Activated T-cell treated with anti-CD3 and anti-CD28 coated beads, Interleukin-2, amount 50 U/mL, for 72 hours (primary cell): ENCODE data around the gene S100A1. TPM values are rescaled to one million over a fixed set of nuclear protein-coding genes. Genes with fewer than 3 reads are reported as not detected.

Experiments used
- ATAC-seq, 2 donors: fragments of 150-1000 bp; cut with Tn5 transposase; replicated peaks in 1 of 2; 2 replicates each; pipeline ENCODE4 v1.10.0; 2021; ENCODE audit warnings: moderate library complexity in 2 of 2, mild to moderate bottlenecking in 1 of 2
- DNase-seq, 2 donors: peaks; one replicate each; pipeline ENCODE4 v3.0.0; 2021 to 2022; ENCODE audit warnings: mixed read lengths in 1 of 2
- H3K27ac Mint-ChIP-seq: one replicate; pipeline ENCODE4 v1.8.0; 2022; ENCODE audit warnings: mild to moderate bottlenecking, moderate library complexity, mixed read lengths
- H3K27me3 Mint-ChIP-seq: one replicate; pipeline ENCODE4 v1.8.0; 2022; ENCODE audit warnings: low read depth, mixed read lengths
- H3K36me3 Mint-ChIP-seq, 2 donors: one replicate each; pipeline ENCODE4 v1.8.0; 2022; ENCODE audit warnings: mixed read lengths in 2 of 2, mild to moderate bottlenecking in 1 of 2; ENCODE audit not compliant: insufficient read depth in 2 of 2
- H3K4me1 Mint-ChIP-seq: one replicate; pipeline ENCODE4 v1.8.0; 2022; ENCODE audit warnings: low read depth, mixed read lengths
- H3K4me3 Mint-ChIP-seq, 2 donors: one replicate each; pipeline ENCODE4 v1.8.0; 2022; ENCODE audit warnings: mild to moderate bottlenecking in 2 of 2, mixed read lengths in 2 of 2, moderate library complexity in 2 of 2
- H3K9me3 Mint-ChIP-seq, 2 donors: one replicate each; pipeline ENCODE4 v1.8.0; 2022; ENCODE audit warnings: mixed read lengths in 2 of 2
- total RNA-seq, 2 donors: library from RNA; stranded (reverse); gene quantifications; one replicate each; pipeline ENCODE4 v1.2.3, GENCODE V29; 2022

The S100A1 gene
- total RNA-seq, 2 donors from 2014 or later: not detected

DNA sequence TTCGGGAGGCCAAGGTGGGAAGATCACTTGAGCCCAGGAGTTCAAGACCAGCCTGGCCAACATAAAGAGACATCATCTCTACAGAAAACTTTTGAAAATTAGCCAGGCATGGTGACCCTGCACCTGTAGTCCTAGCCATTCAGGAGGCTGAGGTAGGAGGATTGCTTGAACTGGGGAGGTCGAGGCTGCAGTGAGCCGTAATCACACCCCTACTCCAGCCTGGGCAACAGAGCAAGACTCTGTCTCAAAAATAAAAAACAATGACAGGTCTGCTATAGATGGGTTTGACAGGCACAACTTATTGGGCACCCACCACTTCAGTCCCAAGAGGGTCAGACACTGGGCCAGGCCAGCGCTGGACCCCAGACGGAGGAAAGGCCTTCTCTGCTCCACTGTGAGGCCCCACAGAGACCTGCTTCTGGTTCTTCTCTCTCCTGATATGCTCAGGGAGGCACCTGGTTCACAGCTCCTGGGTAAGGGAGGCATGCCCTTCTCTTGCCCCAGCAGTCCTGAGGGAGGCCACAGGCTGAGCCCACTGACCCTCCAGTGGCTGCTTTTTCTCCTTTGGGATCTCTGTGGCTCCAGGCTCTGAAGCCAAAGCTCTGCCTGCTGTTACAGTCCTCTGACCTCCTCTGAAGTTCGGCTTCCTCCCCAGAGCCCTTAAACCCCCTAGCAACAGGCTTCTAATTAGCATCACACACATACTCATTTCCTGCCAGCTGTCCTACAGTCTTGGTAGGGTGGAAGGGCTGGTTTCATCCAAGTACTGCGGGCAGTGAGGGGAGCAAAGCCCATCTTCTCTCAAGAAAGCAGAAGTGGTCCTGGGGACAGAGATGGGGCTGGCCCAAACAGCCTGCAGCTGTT lies 29.7 kb upstream of the S100A1 start:
- peak overlapping the region; percentile 20 to 41 for H3K4me3 Mint-ChIP-seq
- no peaks in the 10 kb centered on the region for H3K36me3 Mint-ChIP-seq
- H3K9me3 Mint-ChIP-seq: no peaks in the 10 kb centered on the region
- DNase-seq: peak; percentile 14 to 32
- peaks cover 24% of the 10 kb centered on the region for H3K4me1 Mint-ChIP-seq
- H3K27me3 Mint-ChIP-seq: no peaks in the 10 kb centered on the region
- H3K27ac Mint-ChIP-seq: peak overlapping the region; percentile 23
- ATAC-seq: peak; percentile 67 to 74

DNA sequence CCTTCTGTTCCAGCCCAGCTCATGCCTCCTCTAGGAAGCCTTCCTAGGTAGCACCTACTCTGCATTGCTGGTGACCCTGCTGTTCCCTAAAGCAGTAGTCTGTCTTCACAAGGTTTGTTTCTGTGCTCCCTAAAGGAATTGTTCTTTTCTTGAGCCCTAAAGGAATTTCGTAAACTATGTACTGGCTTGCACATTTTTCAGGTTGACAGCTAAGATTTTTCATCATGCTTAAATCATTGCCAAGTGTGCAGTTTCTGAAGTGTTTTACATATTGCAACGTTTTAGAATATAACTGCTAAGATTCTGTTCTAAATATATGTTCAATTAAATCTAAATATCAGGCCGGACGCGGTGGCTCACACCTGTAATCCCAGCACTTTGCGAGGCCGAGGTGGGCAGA lies 28.4 kb upstream of the S100A1 start:
- Mint-ChIP-seq H3K27me3 (no peaks in the 10 kb centered on the region), H3K27ac (no peak overlapping the region), H3K4me1 (peaks cover 24% of the 10 kb centered on the region), H3K4me3 (no peak overlapping the region), H3K36me3 (no peaks in the 10 kb centered on the region), H3K9me3 (no peaks in the 10 kb centered on the region)
- DNase-seq (no peak), ATAC-seq (no peak)

DNA sequence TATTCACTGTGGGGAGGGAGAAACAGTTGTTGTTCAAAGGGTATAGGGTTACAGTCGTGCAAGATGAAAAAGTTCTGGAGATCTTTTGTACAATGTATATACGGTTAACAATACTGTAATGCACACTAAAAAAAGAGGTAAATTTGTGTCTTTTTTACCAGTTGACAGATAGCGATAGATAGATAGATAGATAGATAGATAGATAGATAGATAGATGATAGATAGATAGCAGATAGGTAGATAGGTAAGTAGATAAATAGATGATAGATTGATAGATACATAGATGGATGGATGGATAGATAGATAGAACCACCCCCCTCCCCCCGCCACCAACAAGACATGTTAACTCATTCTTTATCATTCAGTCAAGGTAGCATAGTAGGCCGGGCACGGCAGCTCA lies 25.5 kb upstream of the S100A1 start:
- H3K27ac Mint-ChIP-seq: no peak overlapping the region
- no peaks in the 10 kb centered on the region for H3K27me3 Mint-ChIP-seq
- DNase-seq: no peak
- no peak overlapping the region for H3K4me3 Mint-ChIP-seq
- H3K36me3 Mint-ChIP-seq: no peaks in the 10 kb centered on the region
- H3K9me3 Mint-ChIP-seq: no peaks in the 10 kb centered on the region
- ATAC-seq: no peak
- H3K4me1 Mint-ChIP-seq: peaks cover 13% of the 10 kb centered on the region

DNA sequence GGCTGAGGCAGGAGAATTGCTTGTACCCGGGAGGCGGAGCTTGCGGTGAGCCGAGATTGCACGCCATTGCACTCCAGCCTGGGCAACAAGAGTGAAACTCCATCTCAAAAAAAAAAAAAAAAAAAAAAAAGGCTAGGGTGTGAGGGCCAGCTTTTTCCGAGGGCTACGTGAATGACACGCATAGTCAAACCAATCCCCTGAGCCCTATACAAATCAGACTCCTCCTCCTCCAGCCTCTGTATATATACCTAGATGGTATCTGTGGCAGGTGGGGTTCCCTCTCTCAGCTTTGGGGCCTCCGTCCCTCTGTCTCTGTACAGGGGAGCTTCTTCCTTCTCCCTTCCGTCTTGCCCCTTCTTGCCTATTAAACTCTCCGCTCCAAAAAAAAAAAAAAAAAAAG lies 22.0 kb upstream of the S100A1 start:
- no peaks in the 10 kb centered on the region for H3K4me1 Mint-ChIP-seq
- no peak for DNase-seq
- no peak for ATAC-seq
- no peaks in the 10 kb centered on the region for H3K9me3 Mint-ChIP-seq
- H3K27ac Mint-ChIP-seq: no peak overlapping the region
- H3K36me3 Mint-ChIP-seq: no peaks in the 10 kb centered on the region
- H3K4me3 Mint-ChIP-seq: no peak overlapping the region
- H3K27me3 Mint-ChIP-seq: no peaks in the 10 kb centered on the region

DNA sequence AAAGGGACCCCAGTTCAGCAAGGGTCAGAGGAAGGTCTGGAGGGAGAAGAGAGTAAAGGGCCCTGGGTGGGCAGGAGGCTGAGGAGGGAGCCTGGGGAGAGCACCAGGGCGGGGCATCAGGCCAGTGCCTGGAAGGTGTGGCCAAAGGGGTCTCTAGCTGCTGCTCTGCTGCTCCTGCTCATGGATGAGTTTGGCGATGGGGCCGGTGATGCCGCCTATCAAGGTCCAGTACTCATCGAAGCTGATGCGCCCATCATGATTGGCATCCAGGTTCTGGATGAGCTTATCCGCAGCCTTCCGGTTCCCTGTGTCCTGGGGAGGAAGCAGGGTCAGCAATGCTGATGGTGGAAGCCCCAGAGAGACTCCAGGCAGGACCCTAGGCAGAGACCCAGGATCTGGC lies 20.9 kb upstream of the S100A1 start:
- ATAC-seq (no peak), DNase-seq (no peak)
- no peaks in the 10 kb centered on the region for H3K27me3 Mint-ChIP-seq
- H3K4me1 Mint-ChIP-seq: no peaks in the 10 kb centered on the region
- H3K36me3 Mint-ChIP-seq: no peaks in the 10 kb centered on the region
- H3K27ac Mint-ChIP-seq: no peak overlapping the region
- no peaks in the 10 kb centered on the region for H3K9me3 Mint-ChIP-seq
- H3K4me3 Mint-ChIP-seq: no peak overlapping the region

DNA sequence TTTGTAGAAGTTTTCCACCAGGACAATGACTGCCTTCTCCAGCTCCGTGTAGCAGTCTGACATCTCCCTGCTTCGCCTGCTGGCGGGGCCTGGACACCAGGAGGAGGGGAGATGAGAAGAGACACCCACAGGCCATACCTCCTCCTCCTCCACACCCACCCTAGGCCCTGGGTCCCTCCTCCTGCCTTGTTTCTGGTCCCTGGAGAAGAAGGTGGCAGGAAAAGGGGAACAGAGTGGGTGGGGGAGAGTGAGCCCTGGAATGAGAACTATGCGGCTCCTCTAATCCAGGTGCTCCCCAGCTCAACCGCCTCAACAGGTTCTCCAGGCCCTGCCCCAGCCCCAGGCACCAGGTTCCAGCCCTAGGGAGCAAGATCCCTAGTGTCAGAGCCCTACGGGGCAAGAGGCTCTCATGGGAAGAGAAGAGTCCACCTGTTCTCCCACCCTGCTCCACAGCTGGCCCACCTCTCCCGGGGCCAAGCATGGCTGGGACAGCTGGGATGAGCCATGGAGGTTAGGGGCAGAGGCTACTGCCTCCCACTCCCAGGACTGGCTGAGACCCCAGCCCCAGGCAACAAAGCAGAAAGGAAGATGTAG lies 20.0 kb upstream of the S100A1 start:
- ATAC-seq: no peak
- H3K27ac Mint-ChIP-seq: no peak overlapping the region
- H3K27me3 Mint-ChIP-seq: no peaks in the 10 kb centered on the region
- H3K4me3 Mint-ChIP-seq: no peak overlapping the region
- no peaks in the 10 kb centered on the region for H3K36me3 Mint-ChIP-seq
- H3K4me1 Mint-ChIP-seq: no peaks in the 10 kb centered on the region
- no peak for DNase-seq
- H3K9me3 Mint-ChIP-seq: no peaks in the 10 kb centered on the region

DNA sequence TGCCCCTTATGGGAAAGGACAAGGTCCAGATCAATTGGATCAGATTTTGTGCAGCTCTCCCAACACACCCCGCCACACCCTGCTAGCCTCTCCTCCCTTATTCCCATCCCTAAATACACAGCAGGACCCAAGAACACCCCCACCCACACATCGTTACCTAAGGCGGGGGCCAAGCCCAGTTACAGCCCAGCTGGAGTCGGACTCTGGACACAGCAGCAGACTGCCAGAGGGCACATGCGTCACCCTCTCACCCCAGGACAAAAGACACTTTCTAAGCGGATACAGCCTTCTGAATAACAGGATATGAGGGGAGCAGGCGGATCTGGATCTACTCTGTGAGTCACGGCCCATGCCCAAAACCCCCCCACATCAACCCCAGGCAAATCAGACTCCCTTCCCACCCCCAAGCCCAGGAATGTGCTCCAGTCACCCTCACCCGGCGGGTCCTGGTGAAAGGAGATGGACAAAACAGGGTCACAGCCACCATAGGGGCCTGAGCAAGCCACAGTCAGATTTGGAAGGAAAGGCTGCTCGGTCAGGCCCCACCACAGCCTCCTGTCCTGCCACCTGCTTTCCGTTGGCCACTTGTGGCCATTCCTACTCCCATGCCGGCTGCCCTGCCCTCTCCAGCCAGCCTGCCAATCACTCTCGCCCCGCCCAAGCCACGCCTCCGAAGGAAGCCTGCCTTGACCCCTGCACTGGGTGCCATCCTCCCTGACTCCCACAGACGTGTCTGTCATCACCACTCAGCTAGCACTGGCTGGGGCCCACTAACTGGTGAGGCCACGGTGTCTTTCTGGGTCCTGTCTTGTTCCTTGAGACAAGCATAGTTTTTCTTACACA lies 19.3 kb upstream of the S100A1 start:
- H3K4me1 Mint-ChIP-seq: no peaks in the 10 kb centered on the region
- no peak overlapping the region for H3K4me3 Mint-ChIP-seq
- no peaks in the 10 kb centered on the region for H3K27me3 Mint-ChIP-seq
- no peak overlapping the region for H3K27ac Mint-ChIP-seq
- DNase-seq: no peak
- no peaks in the 10 kb centered on the region for H3K36me3 Mint-ChIP-seq
- ATAC-seq: no peak
- H3K9me3 Mint-ChIP-seq: no peaks in the 10 kb centered on the region

DNA sequence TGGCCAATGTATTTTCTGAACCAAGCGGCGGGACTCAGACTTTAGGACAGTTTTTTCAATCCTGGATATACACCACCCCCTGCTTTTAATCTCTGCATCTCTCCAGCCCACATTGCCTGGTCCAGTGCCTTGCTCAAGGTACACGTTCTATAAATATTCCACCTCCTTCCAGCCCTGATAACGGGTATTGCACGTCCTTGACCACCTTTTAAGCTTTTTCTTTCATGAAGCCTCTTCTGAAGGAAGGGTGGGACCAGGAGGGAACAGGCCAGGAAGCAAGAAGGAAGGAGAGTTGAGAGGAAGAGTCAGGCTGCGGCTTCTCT lies 18.7 kb upstream of the S100A1 start:
- Mint-ChIP-seq H3K4me3 (no peak overlapping the region), H3K36me3 (no peaks in the 10 kb centered on the region), H3K27me3 (no peaks in the 10 kb centered on the region), H3K27ac (no peak overlapping the region), H3K4me1 (no peaks in the 10 kb centered on the region), H3K9me3 (no peaks in the 10 kb centered on the region)
- DNase-seq (no peak), ATAC-seq (no peak)

DNA sequence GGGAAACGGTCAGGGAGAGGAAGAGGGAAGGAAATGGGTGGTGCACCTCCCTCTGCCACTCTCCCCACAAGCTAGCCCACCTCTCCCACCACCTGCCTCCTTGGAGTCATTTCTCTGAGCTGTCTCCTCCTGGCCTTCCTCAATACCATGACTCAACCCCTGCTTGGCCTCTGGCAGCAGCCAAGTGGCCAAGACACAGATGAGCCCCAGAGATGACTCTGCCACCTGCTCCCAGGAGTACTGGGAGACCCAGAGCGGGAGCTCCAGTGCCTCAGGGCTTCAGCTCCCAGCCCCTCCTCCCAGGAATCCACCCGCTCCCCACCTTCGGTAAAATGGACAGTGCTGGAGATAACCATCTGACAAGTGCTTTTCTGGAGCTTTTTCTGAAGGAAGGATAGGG lies 17.9 kb upstream of the S100A1 start:
- no peaks in the 10 kb centered on the region for H3K36me3 Mint-ChIP-seq
- H3K9me3 Mint-ChIP-seq: no peaks in the 10 kb centered on the region
- H3K27ac Mint-ChIP-seq: no peak overlapping the region
- H3K4me3 Mint-ChIP-seq: no peak overlapping the region
- no peak for DNase-seq
- no peak for ATAC-seq
- no peaks in the 10 kb centered on the region for H3K27me3 Mint-ChIP-seq
- no peaks in the 10 kb centered on the region for H3K4me1 Mint-ChIP-seq

DNA sequence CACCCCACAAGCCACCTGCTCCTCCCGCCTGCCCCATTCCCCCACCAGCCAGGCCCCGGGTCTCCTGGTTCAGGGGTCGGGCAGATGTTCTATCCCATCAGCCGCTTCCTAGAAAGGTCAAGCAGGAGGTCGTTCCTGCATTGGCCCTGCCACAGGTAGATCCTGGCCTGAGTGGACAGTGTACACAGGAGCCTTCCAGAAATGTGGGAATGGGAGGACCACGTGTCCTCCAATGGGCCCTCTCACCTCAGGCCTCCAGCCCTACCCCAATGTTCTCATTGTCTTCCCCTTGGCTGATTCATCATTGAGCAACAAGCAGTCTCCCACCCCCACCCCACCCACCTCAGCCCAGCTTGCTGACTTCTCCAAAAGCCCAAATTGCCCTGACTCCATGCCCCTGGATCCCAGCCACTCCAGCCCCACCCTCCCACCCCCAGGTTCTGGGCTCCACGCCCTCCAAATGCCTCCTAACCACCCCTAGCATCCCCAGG lies 17.4 kb upstream of the S100A1 start:
- Mint-ChIP-seq H3K27me3 (no peaks in the 10 kb centered on the region), H3K4me3 (no peak overlapping the region), H3K9me3 (no peaks in the 10 kb centered on the region), H3K36me3 (no peaks in the 10 kb centered on the region), H3K27ac (no peak overlapping the region), H3K4me1 (peaks cover 4% of the 10 kb centered on the region)
- ATAC-seq: no peak
- DNase-seq: no peak

DNA sequence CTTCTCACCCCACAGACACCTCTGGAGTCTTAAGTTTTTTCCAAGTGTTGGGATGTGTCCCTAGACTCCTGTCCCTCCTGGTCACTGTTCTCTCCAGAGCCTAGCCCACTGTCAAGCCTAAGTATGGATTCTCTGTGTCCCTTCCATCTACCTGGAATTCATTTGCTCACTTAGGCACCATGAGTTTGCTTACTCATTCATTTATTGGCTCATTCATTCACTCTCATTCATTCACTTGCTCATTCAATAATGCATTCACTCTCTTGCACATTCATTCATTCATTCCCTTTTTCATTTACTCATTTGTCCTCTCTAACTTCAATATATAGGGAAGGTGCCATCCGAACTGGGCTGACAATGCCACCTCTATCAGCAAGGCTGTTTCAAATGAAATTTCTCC lies 16.9 kb upstream of the S100A1 start:
- peaks cover 8% of the 10 kb centered on the region for H3K4me1 Mint-ChIP-seq
- H3K4me3 Mint-ChIP-seq: no peak overlapping the region
- no peaks in the 10 kb centered on the region for H3K9me3 Mint-ChIP-seq
- ATAC-seq (no peak), DNase-seq (no peak)
- H3K36me3 Mint-ChIP-seq: no peaks in the 10 kb centered on the region
- H3K27ac Mint-ChIP-seq: no peak overlapping the region
- no peaks in the 10 kb centered on the region for H3K27me3 Mint-ChIP-seq

DNA sequence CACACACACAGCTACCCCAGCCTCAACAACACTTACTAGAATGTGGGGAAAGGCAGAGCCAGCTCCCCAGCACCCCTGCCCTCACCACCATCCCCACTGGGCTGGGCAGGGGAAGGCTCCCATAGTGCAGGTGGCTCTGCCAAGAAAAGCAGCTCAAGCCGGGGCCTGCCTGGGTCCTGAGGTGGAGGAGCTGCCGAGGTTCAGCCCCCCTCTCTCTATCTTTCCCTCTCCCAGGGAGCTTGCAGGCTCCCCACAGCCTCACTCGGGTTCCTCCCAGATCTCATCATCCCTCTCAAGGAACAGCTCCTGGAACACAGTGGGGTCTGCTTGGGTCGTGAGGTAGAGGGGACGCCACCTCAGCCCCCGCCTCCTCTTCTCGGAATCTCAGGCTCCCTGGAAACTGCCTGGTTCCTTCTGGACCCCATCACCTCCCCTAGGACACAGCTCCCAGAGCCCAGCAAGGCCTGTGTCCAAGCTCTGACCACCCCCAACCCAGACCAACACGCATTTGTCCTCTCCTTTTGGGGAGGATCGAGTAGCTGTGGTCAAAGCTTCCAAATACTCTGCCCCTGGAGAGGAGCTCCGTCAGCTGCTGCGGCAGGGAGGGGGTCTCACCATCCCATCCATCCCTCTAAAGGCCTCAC lies 16.0 kb upstream of the S100A1 start:
- no peak for ATAC-seq
- Mint-ChIP-seq H3K9me3 (no peaks in the 10 kb centered on the region), H3K36me3 (no peaks in the 10 kb centered on the region), H3K27me3 (no peaks in the 10 kb centered on the region), H3K4me1 (peaks cover 17% of the 10 kb centered on the region), H3K4me3 (no peak overlapping the region), H3K27ac (no peak overlapping the region)
- no peak for DNase-seq

DNA sequence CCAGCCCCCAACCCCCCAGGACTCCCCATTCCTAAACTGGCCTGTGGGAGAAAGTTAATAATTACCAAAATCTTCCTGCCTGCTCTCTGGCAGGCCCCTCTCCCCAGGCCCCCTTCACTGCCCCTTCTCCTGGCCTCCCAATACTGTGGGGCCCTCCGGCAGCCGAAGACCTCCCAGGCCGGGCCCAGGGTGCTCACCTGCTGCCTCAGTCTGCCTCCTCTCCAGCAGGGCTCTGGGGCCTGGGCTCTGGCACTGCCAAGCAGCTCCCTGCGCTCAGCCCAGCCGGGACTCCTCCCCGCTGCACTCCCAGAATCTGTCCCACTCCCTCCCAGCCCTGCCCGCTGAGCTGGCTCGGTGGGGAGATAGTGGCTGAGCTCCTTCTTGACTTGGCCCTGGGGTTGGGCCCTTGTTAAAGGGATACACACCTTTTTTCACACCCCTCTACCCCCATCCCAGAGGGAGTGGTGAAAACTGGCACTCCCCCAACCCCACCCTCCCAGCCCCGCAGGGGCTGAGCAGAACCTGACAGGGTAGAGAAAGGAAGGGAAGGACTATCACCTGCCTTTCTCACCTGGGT lies 15.4 kb upstream of the S100A1 start, which contains the start of gene S100A16:
S100A16 (minus strand) TSS at position 383 of the 577 bp plus-strand sequence. CDS start 4,986 bp downstream, outside the sequence.
- no peak within 1 kb of the TSS for H3K4me3 Mint-ChIP-seq
- no peaks in the 10 kb centered on the region for H3K9me3 Mint-ChIP-seq
- no peaks in the 10 kb centered on the region for H3K36me3 Mint-ChIP-seq
- H3K4me1 Mint-ChIP-seq: peaks cover 19% of the 10 kb centered on the region
- ATAC-seq: no peak
- H3K27ac Mint-ChIP-seq: no peak within 1 kb of the TSS
- no peak for DNase-seq
- H3K27me3 Mint-ChIP-seq: no peaks in the 10 kb centered on the region
